ENCODE results near the gene UBD.

UBD gene

GRCh38 chr6:29559524-29560287, at the start of gene UBD:
TSS of gene UBD (minus strand) at chr6:29559732. CDS start at chr6:29559701, 31 bp downstream.
- TF ChIP-seq TCF4 (CRISPR knock-in tag; IDR thresholded peaks at IDR 0.05; ENCODE audit: borderline replicate concordance) (no peak), ZNF70 (CRISPR knock-in tag; IDR thresholded peaks at IDR 0.05) (no peak), ZFP3 (CRISPR knock-in tag; IDR thresholded peaks at IDR 0.05) (no peak), RARB (CRISPR knock-in tag; IDR thresholded peaks at IDR 0.05) (no peak), GLIS3 (CRISPR knock-in tag; IDR thresholded peaks at IDR 0.05) (no peak), ZNF565 (CRISPR knock-in tag; conservative IDR thresholded peaks at IDR 0.05; ENCODE audit: low read depth) (no peak)
- TF ChIP-seq, protein P1, sequence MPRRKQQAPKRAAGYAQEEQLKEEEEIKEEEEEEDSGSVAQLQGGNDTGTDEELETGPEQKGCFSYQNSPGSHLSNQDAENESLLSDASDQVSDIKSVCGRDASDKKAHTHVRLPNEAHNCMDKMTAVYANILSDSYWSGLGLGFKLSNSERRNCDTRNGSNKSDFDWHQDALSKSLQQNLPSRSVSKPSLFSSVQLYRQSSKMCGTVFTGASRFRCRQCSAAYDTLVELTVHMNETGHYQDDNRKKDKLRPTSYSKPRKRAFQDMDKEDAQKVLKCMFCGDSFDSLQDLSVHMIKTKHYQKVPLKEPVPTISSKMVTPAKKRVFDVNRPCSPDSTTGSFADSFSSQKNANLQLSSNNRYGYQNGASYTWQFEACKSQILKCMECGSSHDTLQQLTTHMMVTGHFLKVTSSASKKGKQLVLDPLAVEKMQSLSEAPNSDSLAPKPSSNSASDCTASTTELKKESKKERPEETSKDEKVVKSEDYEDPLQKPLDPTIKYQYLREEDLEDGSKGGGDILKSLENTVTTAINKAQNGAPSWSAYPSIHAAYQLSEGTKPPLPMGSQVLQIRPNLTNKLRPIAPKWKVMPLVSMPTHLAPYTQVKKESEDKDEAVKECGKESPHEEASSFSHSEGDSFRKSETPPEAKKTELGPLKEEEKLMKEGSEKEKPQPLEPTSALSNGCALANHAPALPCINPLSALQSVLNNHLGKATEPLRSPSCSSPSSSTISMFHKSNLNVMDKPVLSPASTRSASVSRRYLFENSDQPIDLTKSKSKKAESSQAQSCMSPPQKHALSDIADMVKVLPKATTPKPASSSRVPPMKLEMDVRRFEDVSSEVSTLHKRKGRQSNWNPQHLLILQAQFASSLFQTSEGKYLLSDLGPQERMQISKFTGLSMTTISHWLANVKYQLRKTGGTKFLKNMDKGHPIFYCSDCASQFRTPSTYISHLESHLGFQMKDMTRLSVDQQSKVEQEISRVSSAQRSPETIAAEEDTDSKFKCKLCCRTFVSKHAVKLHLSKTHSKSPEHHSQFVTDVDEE (CRISPR knock-in tag; IDR thresholded peaks at IDR 0.05): no peak
- TF ChIP-seq, protein P2, sequence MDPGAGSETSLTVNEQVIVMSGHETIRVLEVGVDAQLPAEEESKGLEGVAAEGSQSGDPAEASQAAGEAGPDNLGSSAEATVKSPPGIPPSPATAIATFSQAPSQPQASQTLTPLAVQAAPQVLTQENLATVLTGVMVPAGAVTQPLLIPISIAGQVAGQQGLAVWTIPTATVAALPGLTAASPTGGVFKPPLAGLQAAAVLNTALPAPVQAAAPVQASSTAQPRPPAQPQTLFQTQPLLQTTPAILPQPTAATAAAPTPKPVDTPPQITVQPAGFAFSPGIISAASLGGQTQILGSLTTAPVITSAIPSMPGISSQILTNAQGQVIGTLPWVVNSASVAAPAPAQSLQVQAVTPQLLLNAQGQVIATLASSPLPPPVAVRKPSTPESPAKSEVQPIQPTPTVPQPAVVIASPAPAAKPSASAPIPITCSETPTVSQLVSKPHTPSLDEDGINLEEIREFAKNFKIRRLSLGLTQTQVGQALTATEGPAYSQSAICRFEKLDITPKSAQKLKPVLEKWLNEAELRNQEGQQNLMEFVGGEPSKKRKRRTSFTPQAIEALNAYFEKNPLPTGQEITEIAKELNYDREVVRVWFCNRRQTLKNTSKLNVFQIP (CRISPR knock-in tag; IDR thresholded peaks at IDR 0.05; ENCODE audit: borderline replicate concordance, low read depth): no peak
- no peak for ATAC-seq

DNA sequence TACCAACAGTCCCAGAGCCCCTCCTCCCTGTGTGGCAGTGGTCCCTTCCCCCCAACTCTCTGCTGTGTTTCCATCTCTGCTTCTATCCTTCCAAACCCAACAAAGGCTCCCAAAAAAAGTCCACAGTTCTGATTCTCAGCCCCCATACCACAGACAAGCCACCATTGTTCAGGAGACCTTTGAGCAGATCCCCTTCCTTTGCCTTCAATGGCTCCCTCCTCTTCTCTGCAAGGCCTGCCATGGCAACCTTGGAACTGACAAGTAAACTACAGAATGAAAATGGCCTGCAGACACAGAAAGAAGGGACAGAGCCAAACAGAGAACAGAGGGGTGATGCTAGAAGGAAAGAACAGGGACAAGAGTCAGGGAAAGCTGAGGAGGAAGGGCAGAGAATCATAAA, 48.6 kb upstream of the UBD start:
- no peak for ATAC-seq
- no peak for TF ChIP-seq SNAI2 (CRISPR knock-in tag; IDR thresholded peaks at IDR 0.05)
- TF ChIP-seq ZNF70 (CRISPR knock-in tag; IDR thresholded peaks at IDR 0.05): no peak
- no peak for TF ChIP-seq ZFP3 (CRISPR knock-in tag; IDR thresholded peaks at IDR 0.05)
- no peak for TF ChIP-seq PPARA (CRISPR knock-in tag; IDR thresholded peaks at IDR 0.05; ENCODE audit: borderline replicate concordance)
- TF ChIP-seq CSDC2 (CRISPR knock-in tag; IDR thresholded peaks at IDR 0.05): no peak
- TF ChIP-seq, protein P3, sequence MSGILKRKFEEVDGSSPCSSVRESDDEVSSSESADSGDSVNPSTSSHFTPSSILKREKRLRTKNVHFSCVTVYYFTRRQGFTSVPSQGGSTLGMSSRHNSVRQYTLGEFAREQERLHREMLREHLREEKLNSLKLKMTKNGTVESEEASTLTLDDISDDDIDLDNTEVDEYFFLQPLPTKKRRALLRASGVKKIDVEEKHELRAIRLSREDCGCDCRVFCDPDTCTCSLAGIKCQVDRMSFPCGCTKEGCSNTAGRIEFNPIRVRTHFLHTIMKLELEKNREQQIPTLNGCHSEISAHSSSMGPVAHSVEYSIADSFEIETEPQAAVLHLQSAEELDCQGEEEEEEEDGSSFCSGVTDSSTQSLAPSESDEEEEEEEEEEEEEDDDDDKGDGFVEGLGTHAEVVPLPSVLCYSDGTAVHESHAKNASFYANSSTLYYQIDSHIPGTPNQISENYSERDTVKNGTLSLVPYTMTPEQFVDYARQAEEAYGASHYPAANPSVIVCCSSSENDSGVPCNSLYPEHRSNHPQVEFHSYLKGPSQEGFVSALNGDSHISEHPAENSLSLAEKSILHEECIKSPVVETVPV (CRISPR knock-in tag; IDR thresholded peaks at IDR 0.05): no peak
- TF ChIP-seq PATZ1 (CRISPR knock-in tag; IDR thresholded peaks at IDR 0.05; ENCODE audit: borderline replicate concordance): no peak
- TF ChIP-seq BACH2 (CRISPR knock-in tag; IDR thresholded peaks at IDR 0.05; ENCODE audit: borderline replicate concordance): no peak
- TF ChIP-seq, protein P1 (CRISPR knock-in tag; IDR thresholded peaks at IDR 0.05): no peak
- no peak for TF ChIP-seq TOX (CRISPR knock-in tag; IDR thresholded peaks at IDR 0.05; ENCODE audit: borderline replicate concordance)
- TF ChIP-seq ZNF565 (CRISPR knock-in tag; conservative IDR thresholded peaks at IDR 0.05; ENCODE audit: low read depth): no peak

- no peak for ATAC-seq
- TF ChIP-seq ZFP30 (CRISPR knock-in tag; IDR thresholded peaks at IDR 0.05): no peak
- TF ChIP-seq, protein P4, sequence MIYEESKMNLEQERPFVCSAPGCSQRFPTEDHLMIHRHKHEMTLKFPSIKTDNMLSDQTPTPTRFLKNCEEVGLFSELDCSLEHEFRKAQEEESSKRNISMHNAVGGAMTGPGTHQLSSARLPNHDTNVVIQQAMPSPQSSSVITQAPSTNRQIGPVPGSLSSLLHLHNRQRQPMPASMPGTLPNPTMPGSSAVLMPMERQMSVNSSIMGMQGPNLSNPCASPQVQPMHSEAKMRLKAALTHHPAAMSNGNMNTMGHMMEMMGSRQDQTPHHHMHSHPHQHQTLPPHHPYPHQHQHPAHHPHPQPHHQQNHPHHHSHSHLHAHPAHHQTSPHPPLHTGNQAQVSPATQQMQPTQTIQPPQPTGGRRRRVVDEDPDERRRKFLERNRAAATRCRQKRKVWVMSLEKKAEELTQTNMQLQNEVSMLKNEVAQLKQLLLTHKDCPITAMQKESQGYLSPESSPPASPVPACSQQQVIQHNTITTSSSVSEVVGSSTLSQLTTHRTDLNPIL (CRISPR knock-in tag; IDR thresholded peaks at IDR 0.05; ENCODE audit: low read depth): no peak
- TF ChIP-seq ZNF8 (CRISPR knock-in tag; IDR thresholded peaks at IDR 0.05): no peak
- no peak for TF ChIP-seq ARNTL (CRISPR knock-in tag; IDR thresholded peaks at IDR 0.05; ENCODE audit: borderline replicate concordance, low read depth)
- no peak for TF ChIP-seq OSR1 (CRISPR knock-in tag; IDR thresholded peaks at IDR 0.05)
- TF ChIP-seq, protein P3 (CRISPR knock-in tag; IDR thresholded peaks at IDR 0.05): no peak
- TF ChIP-seq TOX (CRISPR knock-in tag; IDR thresholded peaks at IDR 0.05; ENCODE audit: borderline replicate concordance): no peak
- no peak for TF ChIP-seq CSDC2 (CRISPR knock-in tag; IDR thresholded peaks at IDR 0.05)
- no peak for TF ChIP-seq GLIS3 (CRISPR knock-in tag; IDR thresholded peaks at IDR 0.05)
- TF ChIP-seq ZNF565 (CRISPR knock-in tag; conservative IDR thresholded peaks at IDR 0.05; ENCODE audit: low read depth): no peak
- no peak for TF ChIP-seq ZNF70 (CRISPR knock-in tag; IDR thresholded peaks at IDR 0.05)
- no peak for TF ChIP-seq PPARA (CRISPR knock-in tag; IDR thresholded peaks at IDR 0.05; ENCODE audit: borderline replicate concordance)
Observed at GRCh38 chr6:29603930-29604329, 44.4 kb upstream of the UBD start.

Measured in SK-N-SH treated with all-trans-retinoic acid at 6 μM for 48 hours (cell line).